H9 (cell line): ENCODE results near the gene C18orf63. TPM values are rescaled to one million over a fixed set of nuclear protein-coding genes. Genes with fewer than 3 reads are reported as not detected.
A peak's percentile ranks its signal among the peaks of the same experiment; 100 is the strongest.

Experiments
- DNase-seq: peaks from one replicate; pipeline ENCODE4 v3.0.0-alpha.2; 2017
- H2AFZ ChIP-seq: one replicate; pipeline ENCODE4 v1.6.1; 2013; ENCODE audit warnings: mild to moderate bottlenecking, low read length, control low read depth, moderate library complexity
- H2AK5ac ChIP-seq: 2 replicates; pipeline ENCODE4 v1.6.1; 2013; ENCODE audit warnings: low read length, control low read depth, mixed read lengths; ENCODE audit not compliant: insufficient read length
- H2BK120ac ChIP-seq: one replicate; pipeline ENCODE4 v1.6.1; 2013; ENCODE audit warnings: low read depth, mild to moderate bottlenecking, low read length, control low read depth, inconsistent platforms; ENCODE audit not compliant: poor library complexity, severe bottlenecking
- H2BK12ac ChIP-seq: 2 replicates; pipeline ENCODE4 v1.6.1; 2013; ENCODE audit warnings: low read length, control low read depth, mixed read lengths, low read depth; ENCODE audit not compliant: insufficient read length
- H2BK15ac ChIP-seq: 2 replicates; pipeline ENCODE4 v1.6.1; 2013; ENCODE audit warnings: low read depth, low read length, control low read depth
- H2BK20ac ChIP-seq: one replicate; pipeline ENCODE4 v1.6.1; 2013; ENCODE audit warnings: low read depth, mild to moderate bottlenecking, low read length, control low read depth, inconsistent platforms; ENCODE audit not compliant: poor library complexity, severe bottlenecking
- H2BK5ac ChIP-seq: 2 replicates; pipeline ENCODE4 v1.6.1; 2013; ENCODE audit warnings: low read length, control low read depth, mixed read lengths; ENCODE audit not compliant: insufficient read length
- H3K14ac ChIP-seq: 2 replicates; pipeline ENCODE4 v1.6.1; 2013; ENCODE audit warnings: low read length, control low read depth; ENCODE audit not compliant: insufficient read depth
- H3K18ac ChIP-seq: 2 replicates; pipeline ENCODE4 v1.6.1; 2013; ENCODE audit warnings: low read depth, mild to moderate bottlenecking, mixed read lengths, low read length, control low read depth; ENCODE audit not compliant: insufficient read length
- H3K23ac ChIP-seq: 2 replicates; pipeline ENCODE4 v1.6.1; 2013; ENCODE audit warnings: low read length, control low read depth, mixed read lengths, low read depth; ENCODE audit not compliant: insufficient read length
- H3K23me2 ChIP-seq: 2 replicates; pipeline ENCODE4 v1.6.1; 2013; ENCODE audit warnings: low read depth, mild to moderate bottlenecking, mixed read lengths, low read length, control low read depth; ENCODE audit not compliant: insufficient read length, poor library complexity, severe bottlenecking
- H3K27ac ChIP-seq: 2 replicates; pipeline ENCODE4 v1.5.1; 2013; ENCODE audit warnings: low read length, control low read depth, mixed read lengths, low read depth; ENCODE audit not compliant: insufficient read length
- H3K27me3 ChIP-seq: 2 replicates; pipeline ENCODE4 v1.6.1; 2013; ENCODE audit warnings: low read length, control low read depth, inconsistent platforms; ENCODE audit not compliant: insufficient read depth
- H3K4ac ChIP-seq: 2 replicates; pipeline ENCODE4 v1.6.1; 2013; ENCODE audit warnings: low read depth, mild to moderate bottlenecking, control low read depth, inconsistent platforms, low read length, moderate library complexity
- H3K4me1 ChIP-seq: 2 replicates; pipeline ENCODE4 v1.6.1; 2013; ENCODE audit warnings: low read length, control low read depth, inconsistent platforms; ENCODE audit not compliant: insufficient read depth
- H3K4me2 ChIP-seq: 2 replicates; pipeline ENCODE4 v1.6.1; 2013; ENCODE audit warnings: low read length, control low read depth, mixed read lengths; ENCODE audit not compliant: insufficient read length, insufficient read depth
- H3K56ac ChIP-seq: 2 replicates; pipeline ENCODE4 v1.6.1; 2013; ENCODE audit warnings: low read depth, mild to moderate bottlenecking, mixed read lengths, low read length, control low read depth; ENCODE audit not compliant: insufficient read length
- H3K79me1 ChIP-seq: 2 replicates; pipeline ENCODE4 v1.6.1; 2013; ENCODE audit warnings: low read depth, mild to moderate bottlenecking, moderate library complexity, low read length, control low read depth, inconsistent platforms; ENCODE audit not compliant: insufficient read depth, poor library complexity, severe bottlenecking
- H3K79me2 ChIP-seq: 2 replicates; pipeline ENCODE4 v1.6.1; 2013; ENCODE audit warnings: low read length, control low read depth, inconsistent platforms; ENCODE audit not compliant: insufficient read depth
- H3K9ac ChIP-seq: 2 replicates; pipeline ENCODE4 v1.6.1; 2013; ENCODE audit warnings: low read length, control low read depth, mixed read lengths; ENCODE audit not compliant: insufficient read length; ENCODE audit errors: extremely low read depth
- H3K9me3 ChIP-seq: one replicate; pipeline ENCODE4 v1.6.1; 2013; ENCODE audit warnings: low read depth, low read length, inconsistent platforms; ENCODE audit not compliant: control insufficient read depth
- H3T11ph ChIP-seq: one replicate; pipeline ENCODE4 v1.6.1; 2013; ENCODE audit warnings: mild to moderate bottlenecking, low read length, control low read depth, inconsistent platforms
- H4K20me1 ChIP-seq: one replicate; pipeline ENCODE4 v1.6.1; 2013; ENCODE audit not compliant: control insufficient read depth, insufficient read length, insufficient read depth
- H4K5ac ChIP-seq: 2 replicates; pipeline ENCODE4 v1.6.1; 2013; ENCODE audit warnings: low read depth, mild to moderate bottlenecking, mixed read lengths, low read length, control low read depth; ENCODE audit not compliant: insufficient read length
- H4K8ac ChIP-seq: replicated peaks from 2 replicates; pipeline ENCODE4 v1.6.1; 2013; ENCODE audit warnings: low read length, control low read depth, mixed read lengths, low read depth; ENCODE audit not compliant: insufficient read length
- H4K91ac ChIP-seq: 2 replicates; pipeline ENCODE4 v1.6.1; 2013; ENCODE audit warnings: low read depth, mild to moderate bottlenecking, moderate library complexity, mixed read lengths, low read length, control low read depth; ENCODE audit not compliant: insufficient read length
- H3K27ac Mint-ChIP-seq, 3 experiments: 2 replicates in 2 of 3; 3 replicates in 1 of 3; pipeline ENCODE4 v1.8.0; 2020 to 2021; ENCODE audit warnings: mixed read lengths in 3 of 3, mild to moderate bottlenecking in 1 of 3, moderate library complexity in 1 of 3
- H3K27me3 Mint-ChIP-seq: 2 replicates; pipeline ENCODE4 v1.8.0; 2021; ENCODE audit warnings: low read depth, mild to moderate bottlenecking, moderate library complexity, mixed read lengths
- H3K36me3 Mint-ChIP-seq, 3 experiments: 2 replicates in 2 of 3; 3 replicates in 1 of 3; pipeline ENCODE4 v1.8.0; 2020 to 2021; ENCODE audit warnings: low read depth in 3 of 3, mixed read lengths in 3 of 3; ENCODE audit not compliant: insufficient read depth in 1 of 3
- H3K4me1 Mint-ChIP-seq, 2 experiments: 2 replicates each; pipeline ENCODE4 v1.8.0; 2020; ENCODE audit warnings: mixed read lengths in 2 of 2
- H3K4me3 Mint-ChIP-seq, 2 experiments: 2 replicates in 1 of 2; 3 replicates in 1 of 2; pipeline ENCODE4 v1.8.0; 2020 to 2021; ENCODE audit warnings: mild to moderate bottlenecking in 2 of 2, mixed read lengths in 2 of 2, moderate library complexity in 1 of 2
- H3K9me3 Mint-ChIP-seq, 2 experiments: 2 replicates in 1 of 2; 3 replicates in 1 of 2; pipeline ENCODE4 v1.8.0; 2020; ENCODE audit warnings: mild to moderate bottlenecking in 2 of 2, mixed read lengths in 2 of 2, moderate library complexity in 1 of 2
- WGBS: extraction: QIAGEN DNeasy Blood & Tissue Kit; methylation state at CpG from one replicate; pipeline ENCODE4 v1.1.7; 2013; ENCODE audit warnings: missing lambda C conversion rate, low lambda C conversion rate, mixed read lengths; ENCODE audit not compliant: insufficient read length; ENCODE audit errors: extremely low coverage; 5-methylcytosine and 5-hydroxymethylcytosine counted together
- total RNA-seq: library from RNA; stranded (reverse); gene quantifications from 2 replicates; pipeline ENCODE4 v1.2.1, GENCODE V29; 2021
- TF ChIP-seq, protein P1 (sequence below): fragments of 200-600 bp; sonication (generic); conservative IDR thresholded peaks from 3 replicates; pipeline ENCODE4 v1.8.0; 2021; ENCODE audit warnings: antibody characterized with exemption, mild to moderate bottlenecking

The C18orf63 gene
- total RNA-seq, 1 experiment from 2014 or later, result not detected

DNA sequence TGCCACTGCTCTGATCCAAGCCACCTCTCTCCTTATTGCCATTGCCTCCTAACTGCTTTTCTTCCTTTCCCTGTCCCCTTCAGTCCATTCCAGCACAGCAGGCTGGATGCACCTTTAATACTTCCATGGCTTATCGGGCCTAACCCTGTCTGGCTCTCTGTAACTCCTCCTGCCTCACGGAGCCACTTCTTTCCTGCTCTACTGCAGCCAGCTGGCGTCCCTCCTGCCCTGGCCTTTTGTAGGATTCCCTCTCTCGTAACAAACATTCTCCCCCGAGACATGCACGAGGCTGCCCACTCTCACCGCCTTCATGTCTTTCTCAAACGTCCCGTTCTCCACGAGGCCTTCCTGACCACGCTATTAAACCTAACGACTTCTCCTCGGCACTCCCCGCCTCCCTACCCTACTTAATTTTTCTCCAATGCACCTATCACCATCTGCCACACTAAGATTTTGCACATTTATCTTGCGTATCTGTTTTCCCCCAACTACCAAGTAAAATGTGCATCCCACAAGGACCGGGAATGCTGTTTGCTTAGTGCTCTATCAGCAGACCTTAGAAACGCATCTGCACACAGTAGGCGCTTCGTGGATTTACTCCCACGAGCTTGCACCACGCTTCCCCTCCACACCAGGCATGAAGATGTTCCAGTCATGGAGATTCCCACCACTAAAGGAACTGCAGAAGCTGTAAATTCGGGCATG, 728 bp upstream of the C18orf63 start:
- no peak overlapping the region for H4K8ac ChIP-seq
- no peak overlapping the region for H2AK5ac ChIP-seq
- H2BK120ac ChIP-seq, result no peak overlapping the region
- no peak overlapping the region for H3T11ph ChIP-seq
- no CpG with 5 or more reads among the region's 22 CpGs for WGBS
- no peak overlapping the region for H3K27ac ChIP-seq
- no peak overlapping the region for H2BK5ac ChIP-seq
- H2BK15ac ChIP-seq, result no peak overlapping the region
- H3K27me3 ChIP-seq, result no peaks in the 10 kb centered on the region
- no peak for DNase-seq
- Mint-ChIP-seq H3K4me1 (peaks cover 5 to 8% of the 10 kb centered on the region in 2 experiments; a peak in 3 of 4 replicates), H3K36me3 (peaks cover 0 to 2% (median 0%) of the 10 kb centered on the region in 3 experiments; a peak in 1 of 7 replicates), H3K9me3 (peaks cover 4 to 5% of the 10 kb centered on the region in 2 experiments; a peak in 4 of 5 replicates), H3K4me3 (no peak overlapping the region), H3K27ac (peak overlapping the region in 1 of 3 experiments; percentile 33; a peak in 1 of 7 replicates), H3K27me3 (peaks cover 8% of the 10 kb centered on the region; the same call in 1 of the 2 replicates)
- H3K9me3 ChIP-seq, result peaks cover 8% of the 10 kb centered on the region
- H3K23me2 ChIP-seq, result no peaks in the 10 kb centered on the region
- no peaks in the 10 kb centered on the region for H3K79me2 ChIP-seq
- H3K14ac ChIP-seq, result no peak overlapping the region; the same call in 1 of the 2 replicates
- H4K91ac ChIP-seq, result no peak overlapping the region
- no peak overlapping the region for H2AFZ ChIP-seq
- no peak overlapping the region for H2BK12ac ChIP-seq
- H3K79me1 ChIP-seq, result no peaks in the 10 kb centered on the region
- no peak overlapping the region for H2BK20ac ChIP-seq
- no peak overlapping the region for H3K4ac ChIP-seq
- no peak overlapping the region for H4K5ac ChIP-seq
- TF ChIP-seq, protein P1, sequence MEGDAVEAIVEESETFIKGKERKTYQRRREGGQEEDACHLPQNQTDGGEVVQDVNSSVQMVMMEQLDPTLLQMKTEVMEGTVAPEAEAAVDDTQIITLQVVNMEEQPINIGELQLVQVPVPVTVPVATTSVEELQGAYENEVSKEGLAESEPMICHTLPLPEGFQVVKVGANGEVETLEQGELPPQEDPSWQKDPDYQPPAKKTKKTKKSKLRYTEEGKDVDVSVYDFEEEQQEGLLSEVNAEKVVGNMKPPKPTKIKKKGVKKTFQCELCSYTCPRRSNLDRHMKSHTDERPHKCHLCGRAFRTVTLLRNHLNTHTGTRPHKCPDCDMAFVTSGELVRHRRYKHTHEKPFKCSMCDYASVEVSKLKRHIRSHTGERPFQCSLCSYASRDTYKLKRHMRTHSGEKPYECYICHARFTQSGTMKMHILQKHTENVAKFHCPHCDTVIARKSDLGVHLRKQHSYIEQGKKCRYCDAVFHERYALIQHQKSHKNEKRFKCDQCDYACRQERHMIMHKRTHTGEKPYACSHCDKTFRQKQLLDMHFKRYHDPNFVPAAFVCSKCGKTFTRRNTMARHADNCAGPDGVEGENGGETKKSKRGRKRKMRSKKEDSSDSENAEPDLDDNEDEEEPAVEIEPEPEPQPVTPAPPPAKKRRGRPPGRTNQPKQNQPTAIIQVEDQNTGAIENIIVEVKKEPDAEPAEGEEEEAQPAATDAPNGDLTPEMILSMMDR, result no peak
- H3K4me2 ChIP-seq, result no peak overlapping the region
- no peaks in the 10 kb centered on the region for H4K20me1 ChIP-seq
- H3K23ac ChIP-seq, result no peak overlapping the region
- H3K9ac ChIP-seq, result no peak overlapping the region
- H3K18ac ChIP-seq, result no peak overlapping the region
- H3K56ac ChIP-seq, result no peak overlapping the region
- no peaks in the 10 kb centered on the region; the same call in 1 of the 2 replicates for H3K4me1 ChIP-seq
